SK-N-SH (cell line): ENCODE data around the gene TNXB. TPM values are rescaled to one million over a fixed set of nuclear protein-coding genes. Genes with fewer than 3 reads are reported as not detected.

Experiments
- CTCF ChIA-PET: fragments of 300-600, 350-600 bp; formaldehyde crosslinking; extraction: SDS; loops from one replicate; lab custom pipeline; 2021; lab: Yijun Ruan, JAX
- POLR2A ChIA-PET: fragments of 350-600 bp; sonication (Branson Sonifier 250); formaldehyde crosslinking; extraction: SDS; loops from one replicate; lab custom pipeline; 2020; ENCODE audit warnings: antibody characterized with exemption, inconsistent platforms; lab: Yijun Ruan, JAX
- DNase-seq: peaks from one replicate; pipeline ENCODE4 v3.0.0; 2012
- H2AFZ ChIP-seq: fragments of 200-600 bp; sonication (generic); 2 replicates; pipeline ENCODE4 v1.8.1; 2016; ENCODE audit warnings: antibody characterized with exemption, mild to moderate bottlenecking, low read depth
- H3F3A ChIP-seq: fragments of 200-600 bp; sonication (generic); replicated peaks from 2 replicates; pipeline ENCODE3; 2016; ENCODE audit warnings: antibody characterized with exemption, mild to moderate bottlenecking; ENCODE audit not compliant: insufficient read depth
- H3K27ac ChIP-seq, 2 experiments: fragments of 200-500 bp in 1 of 2; fragments of 200-600 bp in 1 of 2; sonication (Bioruptor generic) in 1 of 2; sonication (generic), shearing (Covaris generic) in 1 of 2; 2 replicates each; pipeline versions ENCODE4 v1.5.1 to v1.6.1; 2014 to 2016; ENCODE audit warnings: low read depth in 2 of 2, inconsistent platforms in 1 of 2, low read length in 1 of 2, mild to moderate bottlenecking in 1 of 2, mixed read lengths in 1 of 2
- H3K27me3 ChIP-seq: fragments of 200-600 bp; sonication (generic), shearing (Covaris generic); 2 replicates; pipeline ENCODE4 v1.6.1; 2016; ENCODE audit warnings: mixed run types; ENCODE audit not compliant: insufficient read depth
- H3K36me3 ChIP-seq, 2 experiments: fragments of 200-500 bp in 1 of 2; fragments of 200-600 bp in 1 of 2; sonication (Bioruptor generic) in 1 of 2; sonication (generic) in 1 of 2; replicated peaks in 1 of 2; 2 replicates each; pipeline versions ENCODE3 to v1.5.1; 2014 to 2016; ENCODE audit warnings: low read length in 1 of 2, mild to moderate bottlenecking in 1 of 2; ENCODE audit not compliant: insufficient read depth in 2 of 2, control insufficient read depth in 1 of 2
- H3K4me1 ChIP-seq, 2 experiments: fragments of 200-500 bp in 1 of 2; fragments of 200-600 bp in 1 of 2; sonication (Bioruptor generic) in 1 of 2; sonication (generic), shearing (Covaris generic) in 1 of 2; 2 replicates each; pipeline versions ENCODE4 v1.5.1 to v1.6.1; 2014 to 2016; ENCODE audit warnings: low read depth in 1 of 2, low read length in 1 of 2, mixed run types in 1 of 2; ENCODE audit not compliant: insufficient read depth in 2 of 2, control insufficient read depth in 1 of 2
- H3K4me2 ChIP-seq: fragments of 200-600 bp; sonication (generic), shearing (Covaris generic); 2 replicates; pipeline ENCODE4 v1.6.1; 2017; ENCODE audit warnings: mixed run types
- H3K4me3 ChIP-seq, 2 experiments: fragments of 200-500 bp in 1 of 2; fragments of 200-600 bp in 1 of 2; sonication (Bioruptor generic) in 1 of 2; sonication (generic), shearing (Covaris generic) in 1 of 2; 2 replicates each; pipeline versions ENCODE4 v1.5.1 to v1.8.1; 2014 to 2016; ENCODE audit warnings: low read depth in 2 of 2, inconsistent platforms in 1 of 2, low read length in 1 of 2, mild to moderate bottlenecking in 1 of 2, mixed read lengths in 1 of 2, moderate library complexity in 1 of 2
- H3K79me2 ChIP-seq: fragments of 200-600 bp; sonication (generic); 2 replicates; pipeline ENCODE4 v1.8.1; 2017; ENCODE audit warnings: mild to moderate bottlenecking; ENCODE audit not compliant: insufficient read depth
- H3K9ac ChIP-seq: fragments of 200-600 bp; sonication (generic); 2 replicates; pipeline ENCODE4 v1.6.1; 2017; ENCODE audit warnings: mixed run types
- H3K9me2 ChIP-seq: fragments of 200-600 bp; sonication (generic); 2 replicates; pipeline ENCODE4 v1.6.1; 2017; ENCODE audit warnings: mixed run types
- H3K9me3 ChIP-seq: fragments of 200-600 bp; sonication (generic); 2 replicates; pipeline ENCODE4 v1.6.1; 2017; ENCODE audit warnings: mixed run types, mild to moderate bottlenecking, moderate library complexity
- H4K20me1 ChIP-seq: fragments of 200-600 bp; sonication (generic); 2 replicates; pipeline ENCODE4 v1.6.1; 2017; ENCODE audit warnings: mild to moderate bottlenecking, mixed run types; ENCODE audit not compliant: insufficient read depth
- FOXJ3 ChIP-seq: sonication (generic); formaldehyde crosslinking; IDR thresholded peaks from 2 replicates; pipeline ENCODE4 v1.5.1; 2020; ENCODE audit warnings: mild to moderate bottlenecking, missing genetic modification reagents
- FOXM1 ChIP-seq: IDR thresholded peaks from 2 replicates; pipeline ENCODE4 v1.4.0; 2012; ENCODE audit warnings: low read depth, mild to moderate bottlenecking
- NFIC ChIP-seq: IDR thresholded peaks from 2 replicates; pipeline ENCODE4 v1.4.0; 2012; ENCODE audit warnings: borderline replicate concordance
- POLR2AphosphoS5 ChIP-seq: IDR thresholded peaks from 2 replicates; pipeline ENCODE4 v1.6.1; 2012; ENCODE audit warnings: low read depth, low read length
- SIN3A ChIP-seq: IDR thresholded peaks from 2 replicates; pipeline ENCODE4 v1.6.1; 2012; ENCODE audit warnings: low read depth, mild to moderate bottlenecking, low read length, moderate library complexity, borderline replicate concordance
- TCF12 ChIP-seq: IDR thresholded peaks from 2 replicates; pipeline ENCODE4 v1.4.0; 2012
- WGBS: methylation state at CpG from one replicate; pipeline ENCODE4 v1.1.6; 2017; ENCODE audit warnings: low lambda C conversion rate; 5-methylcytosine and 5-hydroxymethylcytosine counted together
- polyA plus RNA-seq, 3 experiments: library from polyadenylated mRNA; depleted of rRNA; stranded (reverse); fragments of >200 nt; gene quantifications; 2 replicates each; pipeline ENCODE4 v1.2.3, GENCODE V29; 2012
- TF ChIP-seq, protein P1 (sequence below): fragments of 150-350 bp; IDR thresholded peaks from 2 replicates; pipeline ENCODE4 v1.6.1; 2016; ENCODE audit warnings: mild to moderate bottlenecking, low read depth, low read length
- TF ChIP-seq, protein P2 (sequence below): fragments of 200-600 bp; sonication (generic); IDR thresholded peaks from 2 replicates; pipeline ENCODE4 v1.6.1; 2017; ENCODE audit warnings: antibody characterized with exemption, mild to moderate bottlenecking, moderate library complexity

The TNXB gene
- 0.48 and 0.55 TPM in 2 replicates for polyA plus RNA-seq (2012; rRNA removed)
- polyA plus RNA-seq (2012; cell fraction: cytosol; rRNA removed): 0.07 and 0.13 TPM in 2 replicates
- 1.5 and 1.7 TPM in 2 replicates for polyA plus RNA-seq (2012; cell fraction: nucleus; rRNA removed)

GRCh38 chr6:32109114-32109764, at the start of gene TNXB:
TSS of gene TNXB (minus strand) at chr6:32109338. CDS start at chr6:32098198, 11,140 bp downstream.
- Histone ChIP-seq H3K27ac (no peak within 1 kb of the TSS), H2AFZ (no peak within 1 kb of the TSS), H4K20me1 (no peaks in the 10 kb centered on the region), H3K27me3 (no peaks in the 10 kb centered on the region; the same call in 1 of the 2 replicates), H3K9ac (no peak within 1 kb of the TSS), H3K4me1 (peaks cover 3 to 13% of the 10 kb centered on the region in 2 experiments; a peak in 3 of 4 replicates), H3K4me2 (peak within 1 kb of the TSS; percentile 53; the same call in 1 of the 2 replicates), H3K9me2 (no peaks in the 10 kb centered on the region), H3F3A (peaks cover 24% of the 10 kb centered on the region), H3K4me3 (no peak within 1 kb of the TSS), H3K36me3 (no peaks in the 10 kb centered on the region), H3K79me2 (no peaks in the 10 kb centered on the region), H3K9me3 (no peaks in the 10 kb centered on the region)
- TF ChIP-seq, protein P1, sequence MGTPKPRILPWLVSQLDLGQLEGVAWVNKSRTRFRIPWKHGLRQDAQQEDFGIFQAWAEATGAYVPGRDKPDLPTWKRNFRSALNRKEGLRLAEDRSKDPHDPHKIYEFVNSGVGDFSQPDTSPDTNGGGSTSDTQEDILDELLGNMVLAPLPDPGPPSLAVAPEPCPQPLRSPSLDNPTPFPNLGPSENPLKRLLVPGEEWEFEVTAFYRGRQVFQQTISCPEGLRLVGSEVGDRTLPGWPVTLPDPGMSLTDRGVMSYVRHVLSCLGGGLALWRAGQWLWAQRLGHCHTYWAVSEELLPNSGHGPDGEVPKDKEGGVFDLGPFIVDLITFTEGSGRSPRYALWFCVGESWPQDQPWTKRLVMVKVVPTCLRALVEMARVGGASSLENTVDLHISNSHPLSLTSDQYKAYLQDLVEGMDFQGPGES: no peak
- no peak for TF ChIP-seq POLR2AphosphoS5
- TF ChIP-seq FOXM1: no peak
- no peak for TF ChIP-seq TCF12
- TF ChIP-seq, protein P2, sequence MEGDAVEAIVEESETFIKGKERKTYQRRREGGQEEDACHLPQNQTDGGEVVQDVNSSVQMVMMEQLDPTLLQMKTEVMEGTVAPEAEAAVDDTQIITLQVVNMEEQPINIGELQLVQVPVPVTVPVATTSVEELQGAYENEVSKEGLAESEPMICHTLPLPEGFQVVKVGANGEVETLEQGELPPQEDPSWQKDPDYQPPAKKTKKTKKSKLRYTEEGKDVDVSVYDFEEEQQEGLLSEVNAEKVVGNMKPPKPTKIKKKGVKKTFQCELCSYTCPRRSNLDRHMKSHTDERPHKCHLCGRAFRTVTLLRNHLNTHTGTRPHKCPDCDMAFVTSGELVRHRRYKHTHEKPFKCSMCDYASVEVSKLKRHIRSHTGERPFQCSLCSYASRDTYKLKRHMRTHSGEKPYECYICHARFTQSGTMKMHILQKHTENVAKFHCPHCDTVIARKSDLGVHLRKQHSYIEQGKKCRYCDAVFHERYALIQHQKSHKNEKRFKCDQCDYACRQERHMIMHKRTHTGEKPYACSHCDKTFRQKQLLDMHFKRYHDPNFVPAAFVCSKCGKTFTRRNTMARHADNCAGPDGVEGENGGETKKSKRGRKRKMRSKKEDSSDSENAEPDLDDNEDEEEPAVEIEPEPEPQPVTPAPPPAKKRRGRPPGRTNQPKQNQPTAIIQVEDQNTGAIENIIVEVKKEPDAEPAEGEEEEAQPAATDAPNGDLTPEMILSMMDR: no peak
- 29% methylated on average over 8 of the region's 12 CpGs for WGBS
- DNase-seq: peak; percentile 41
- ChIA-PET POLR2A (interaction anchor here (0.9 kb wide), 1 partner anchor 15 kb away, joined by 5 read pairs; no protein-coding TSS in a partner anchor), CTCF (interaction anchor here (1.1 to 2.4 kb wide), 4 partner anchors 9 to 19 kb away, joined by 3 to 16 read pairs (median 5); partner anchors contain the start of gene ATF6B)

DNA sequence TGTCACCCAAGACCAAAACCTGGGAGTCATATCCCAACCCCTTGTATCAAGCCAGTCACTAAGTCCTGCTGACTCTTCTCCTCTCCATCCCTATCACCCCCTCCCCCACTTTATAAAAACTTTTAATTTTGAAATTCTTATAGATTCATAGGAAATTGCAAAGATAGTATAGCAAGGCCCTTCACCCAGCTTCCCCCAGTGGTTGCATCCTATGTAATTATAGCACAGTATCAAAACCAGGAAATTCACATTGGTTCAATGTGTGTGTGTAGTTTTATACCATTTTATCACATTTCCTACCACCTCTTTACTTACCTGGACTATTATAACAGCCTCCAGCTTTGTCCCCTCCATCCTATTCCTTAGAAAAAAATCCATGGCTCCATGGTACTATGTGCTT, 48.9 kb upstream of the TNXB start:
- Histone ChIP-seq H3K4me1 (peaks cover 3 to 15% of the 10 kb centered on the region in 2 experiments; a peak in 2 of 4 replicates), H3K9me2 (no peaks in the 10 kb centered on the region), H2AFZ (no peak overlapping the region), H3K4me2 (no peak overlapping the region), H4K20me1 (no peaks in the 10 kb centered on the region), H3K79me2 (peaks cover 19% of the 10 kb centered on the region), H3K27ac (no peak overlapping the region), H3K9me3 (no peaks in the 10 kb centered on the region), H3K36me3 (peaks cover 16 to 26% of the 10 kb centered on the region in 2 experiments), H3F3A (no peaks in the 10 kb centered on the region), H3K4me3 (no peak overlapping the region), H3K27me3 (no peaks in the 10 kb centered on the region), H3K9ac (no peak overlapping the region)
- POLR2A ChIA-PET: interaction anchor here (0.5 kb wide), 1 partner anchor 36 kb away, joined by 3 read pairs; no protein-coding TSS in a partner anchor
- DNase-seq: no peak
- TF ChIP-seq SIN3A (no peak), FOXJ3 (CRISPR knock-in tag) (no peak), NFIC (no peak)
- TF ChIP-seq, protein P1: no peak
- CTCF ChIA-PET: interaction anchor here (1.3 to 3.8 kb wide), 2 partner anchors 39 to 110 kb away, joined by 4 to 14 read pairs; no protein-coding TSS in a partner anchor
